ENCODE measurements around the gene ACKR4.

The ACKR4 gene

GRCh38 chr3:132569153-132569552 is 27.9 kb upstream of the ACKR4 start:
- H3K9ac ChIP-seq (ENCODE audit: low read length): no peak overlapping the region
- H3K4me2 ChIP-seq (ENCODE audit: low read length): no peak overlapping the region
- H3K4me3 ChIP-seq (ENCODE audit: low read depth, low read length, poor library complexity, severe bottlenecking): no peak overlapping the region
- no peaks in the 10 kb centered on the region for H3K9me3 ChIP-seq (ENCODE audit: low read length)
- TF ChIP-seq EZH2 (IDR thresholded peaks at IDR 0.05; ENCODE audit: borderline replicate concordance, low read length): no peak
- no peak for TF ChIP-seq CTCF (IDR thresholded peaks at IDR 0.05; ENCODE audit: low read length)
- no peaks in the 10 kb centered on the region for H4K20me1 ChIP-seq (ENCODE audit: insufficient read depth, low read length)
- no peaks in the 10 kb centered on the region for H3K27me3 ChIP-seq (ENCODE audit: insufficient read depth, low read length)
- peaks cover 8% of the 10 kb centered on the region for H3K36me3 ChIP-seq (ENCODE audit: insufficient read depth, low read length)
- no peaks in the 10 kb centered on the region for H3F3A ChIP-seq (ENCODE audit: insufficient read depth, low read length)
- no peak overlapping the region for H3K27ac ChIP-seq (ENCODE audit: low read depth, low read length, poor library complexity, severe bottlenecking)
- H3K79me2 ChIP-seq (ENCODE audit: insufficient read depth, low read length): no peaks in the 10 kb centered on the region
- no peaks in the 10 kb centered on the region for H3K9me2 ChIP-seq (ENCODE audit: low read depth, low read length)
- H3K4me1 ChIP-seq (ENCODE audit: insufficient read depth, low read length, severe bottlenecking): no peaks in the 10 kb centered on the region
- H2AFZ ChIP-seq (ENCODE audit: low read length): no peak overlapping the region

- no peaks in the 10 kb centered on the region for H3K4me1 ChIP-seq (ENCODE audit: insufficient read depth, low read length, severe bottlenecking)
- H3F3A ChIP-seq (ENCODE audit: insufficient read depth, low read length): no peaks in the 10 kb centered on the region
- no peak overlapping the region for H3K4me3 ChIP-seq (ENCODE audit: low read depth, low read length, poor library complexity, severe bottlenecking)
- no peaks in the 10 kb centered on the region for H3K27me3 ChIP-seq (ENCODE audit: insufficient read depth, low read length)
- no peak overlapping the region for H2AFZ ChIP-seq (ENCODE audit: low read length)
- H3K9me2 ChIP-seq (ENCODE audit: low read depth, low read length): no peaks in the 10 kb centered on the region
- no peak overlapping the region for H3K27ac ChIP-seq (ENCODE audit: low read depth, low read length, poor library complexity, severe bottlenecking)
- no peaks in the 10 kb centered on the region for H3K9me3 ChIP-seq (ENCODE audit: low read length)
- peaks cover 8% of the 10 kb centered on the region for H3K36me3 ChIP-seq (ENCODE audit: insufficient read depth, low read length)
- H3K9ac ChIP-seq (ENCODE audit: low read length): no peak overlapping the region
- TF ChIP-seq EZH2 (IDR thresholded peaks at IDR 0.05; ENCODE audit: borderline replicate concordance, low read length) (no peak), CTCF (IDR thresholded peaks at IDR 0.05; ENCODE audit: low read length) (no peak)
- no peaks in the 10 kb centered on the region for H4K20me1 ChIP-seq (ENCODE audit: insufficient read depth, low read length)
- no peaks in the 10 kb centered on the region for H3K79me2 ChIP-seq (ENCODE audit: insufficient read depth, low read length)
- H3K4me2 ChIP-seq (ENCODE audit: low read length): no peak overlapping the region
Observed at GRCh38 chr3:132569580-132569979, 27.5 kb upstream of the ACKR4 start.

GRCh38 chr3:132570016-132570415 is 27.1 kb upstream of the ACKR4 start:
- Histone ChIP-seq H3K9me2 (ENCODE audit: low read depth, low read length) (no peaks in the 10 kb centered on the region), H3K4me3 (ENCODE audit: low read depth, low read length, poor library complexity, severe bottlenecking) (no peak overlapping the region), H3K27ac (ENCODE audit: low read depth, low read length, poor library complexity, severe bottlenecking) (no peak overlapping the region), H3K4me2 (ENCODE audit: low read length) (no peak overlapping the region), H3K9me3 (ENCODE audit: low read length) (no peaks in the 10 kb centered on the region), H3K4me1 (ENCODE audit: insufficient read depth, low read length, severe bottlenecking) (no peaks in the 10 kb centered on the region), H3K27me3 (ENCODE audit: insufficient read depth, low read length) (no peaks in the 10 kb centered on the region), H3K36me3 (ENCODE audit: insufficient read depth, low read length) (peaks cover 9% of the 10 kb centered on the region), H4K20me1 (ENCODE audit: insufficient read depth, low read length) (no peaks in the 10 kb centered on the region), H2AFZ (ENCODE audit: low read length) (no peak overlapping the region), H3K79me2 (ENCODE audit: insufficient read depth, low read length) (no peaks in the 10 kb centered on the region), H3K9ac (ENCODE audit: low read length) (no peak overlapping the region), H3F3A (ENCODE audit: insufficient read depth, low read length) (no peaks in the 10 kb centered on the region)
- TF ChIP-seq EZH2 (IDR thresholded peaks at IDR 0.05; ENCODE audit: borderline replicate concordance, low read length) (no peak), CTCF (IDR thresholded peaks at IDR 0.05; ENCODE audit: low read length) (no peak)

All from OCI-LY1 (cell line).